ENCODE results near the gene FYTTD1. TPM values are rescaled to one million over a fixed set of nuclear protein-coding genes. Genes with fewer than 3 reads are reported as not detected.

FYTTD1 gene
- total RNA-seq, 1 experiment from 2014 or later: 70.7 TPM

GRCh38 chr3:197713477-197713822 is 36.2 kb upstream of the FYTTD1 start:
- ChIA-PET CTCF (no interaction called here), POLR2A (no interaction called here)
- no peak for ATAC-seq

DNA sequence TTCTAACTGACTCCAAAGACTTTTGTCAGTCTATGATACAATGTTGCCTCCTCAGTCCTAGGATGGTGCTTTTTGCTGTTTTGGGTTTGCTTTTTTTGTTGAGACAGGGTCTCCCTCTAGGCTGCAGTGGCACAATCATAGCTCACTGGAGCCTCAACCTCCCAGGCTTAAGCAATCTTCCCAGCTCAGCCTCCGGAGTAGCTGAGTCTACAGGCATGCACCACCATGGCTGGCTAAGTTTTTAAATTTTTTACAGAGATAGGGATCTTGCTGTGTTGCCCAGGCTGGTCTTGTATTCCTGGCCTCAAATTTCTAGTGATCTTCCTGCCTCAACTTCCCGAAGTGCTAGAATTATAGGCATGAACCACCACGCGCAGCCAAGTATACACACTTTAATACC is 35.4 kb upstream of the FYTTD1 start:
- BruUV-seq (replicated peaks): no TSS peak
- CTCF ChIA-PET: no interaction called here
- no peaks in the 10 kb centered on the region for H3K9me2 ChIP-seq (ENCODE audit: insufficient read depth)

More at GRCh38 chr3:197713477-197713822, 36.2 kb upstream of the FYTTD1 start:
- H3K36me3 ChIP-seq (ENCODE audit: control insufficient read depth in 1 of 2, insufficient read depth in 2 of 2, low read length in 2 of 2): no peaks in the 10 kb centered on the region; a peak in 1 of 4 replicates
- no peaks in the 10 kb centered on the region for H3K9me3 ChIP-seq (ENCODE audit: control insufficient read depth in 1 of 2, insufficient read depth in 1 of 2, low read depth in 1 of 2, low read length in 2 of 2)
- peak overlapping the region; percentile 72 for H3K4me2 ChIP-seq (ENCODE audit: low read length)
- H3K27ac ChIP-seq (ENCODE audit: low read depth, low read length): peak overlapping the region; percentile 94
- H3K27me3 ChIP-seq (ENCODE audit: insufficient read depth, low read length): no peaks in the 10 kb centered on the region
- H3K9me2 ChIP-seq (ENCODE audit: insufficient read depth): no peaks in the 10 kb centered on the region
- peak overlapping the region in 1 of 2 experiments; percentile 53; a peak in 2 of 4 replicates for H3K4me3 ChIP-seq (replicated peaks in 1 of 2; ENCODE audit: low read depth in 1 of 2, low read length in 2 of 2)
- no peaks in the 10 kb centered on the region for H4K20me1 ChIP-seq (ENCODE audit: insufficient read depth)
- intact Hi-C loops (cut with micrococcal nuclease): loop anchor here (2.0 kb wide), 1 partner anchor 37 kb away; no protein-coding TSS in a partner anchor
- H3K4me1 ChIP-seq (ENCODE audit: control insufficient read depth in 1 of 2, insufficient read depth in 2 of 2, low read length in 2 of 2): peaks cover 38 to 76% of the 10 kb centered on the region in 2 experiments
- RAD21 ChIA-PET (ENCODE audit: low non-redundant PET in 1 of 2, low total read pairs in 2 of 2, uncharacterized antibody in 2 of 2, unreplicated experiment in 2 of 2): no interaction called here
- H2AFZ ChIP-seq (ENCODE audit: low read depth, low read length, poor library complexity, severe bottlenecking): no peak overlapping the region
- no peak for DNase-seq (ENCODE audit: low read depth, low spot score)
- BruUV-seq (replicated peaks): no TSS peak
- peaks cover 19% of the 10 kb centered on the region for H3K79me2 ChIP-seq (ENCODE audit: insufficient read depth, low read length)
- TF ChIP-seq EZH2phosphoT487 (IDR thresholded peaks at IDR 0.05; ENCODE audit: borderline replicate concordance): no peak
- TF ChIP-seq FOSL1 (IDR thresholded peaks at IDR 0.05; ENCODE audit: low read depth): no peak
- TF ChIP-seq POLR2AphosphoS5 (IDR thresholded peaks at IDR 0.05; ENCODE audit: low read depth, low read length): no peak
- no peak for TF ChIP-seq ATF3 (IDR thresholded peaks at IDR 0.05)
- TF ChIP-seq EZH2 (IDR thresholded peaks at IDR 0.05): no peak
- TF ChIP-seq CEBPB (IDR thresholded peaks at IDR 0.05; ENCODE audit: low read depth): no peak
- no peak for TF ChIP-seq SRF (IDR thresholded peaks at IDR 0.05; ENCODE audit: low read depth)
- peak overlapping the region; percentile 67 for H3K9ac ChIP-seq (ENCODE audit: low read length)

More for the DNA sequence above, 35.4 kb upstream of the FYTTD1 start:
- intact Hi-C loops (cut with micrococcal nuclease): no loop called here
- H3K9me3 ChIP-seq (ENCODE audit: control insufficient read depth in 1 of 2, insufficient read depth in 1 of 2, low read depth in 1 of 2, low read length in 2 of 2): no peaks in the 10 kb centered on the region
- H3K36me3 ChIP-seq (ENCODE audit: control insufficient read depth in 1 of 2, insufficient read depth in 2 of 2, low read length in 2 of 2): no peaks in the 10 kb centered on the region; a peak in 1 of 4 replicates
- peaks cover 20% of the 10 kb centered on the region for H3K79me2 ChIP-seq (ENCODE audit: insufficient read depth, low read length)
- peak overlapping the region; percentile 15 for H3K9ac ChIP-seq (ENCODE audit: low read length)
- ATAC-seq (no peak), DNase-seq (ENCODE audit: low read depth, low spot score) (no peak)
- H3K27ac ChIP-seq (ENCODE audit: low read depth, low read length): peak overlapping the region; percentile 11; the same call in 1 of the 2 replicates
- POLR2A ChIA-PET: interaction anchor here (0.8 kb wide), 1 partner anchor 13 kb away, joined by 3 read pairs; no protein-coding TSS in a partner anchor
- TF ChIP-seq SRF (IDR thresholded peaks at IDR 0.05; ENCODE audit: low read depth): no peak
- TF ChIP-seq POLR2AphosphoS5 (IDR thresholded peaks at IDR 0.05; ENCODE audit: low read depth, low read length): no peak
- TF ChIP-seq, protein P1, sequence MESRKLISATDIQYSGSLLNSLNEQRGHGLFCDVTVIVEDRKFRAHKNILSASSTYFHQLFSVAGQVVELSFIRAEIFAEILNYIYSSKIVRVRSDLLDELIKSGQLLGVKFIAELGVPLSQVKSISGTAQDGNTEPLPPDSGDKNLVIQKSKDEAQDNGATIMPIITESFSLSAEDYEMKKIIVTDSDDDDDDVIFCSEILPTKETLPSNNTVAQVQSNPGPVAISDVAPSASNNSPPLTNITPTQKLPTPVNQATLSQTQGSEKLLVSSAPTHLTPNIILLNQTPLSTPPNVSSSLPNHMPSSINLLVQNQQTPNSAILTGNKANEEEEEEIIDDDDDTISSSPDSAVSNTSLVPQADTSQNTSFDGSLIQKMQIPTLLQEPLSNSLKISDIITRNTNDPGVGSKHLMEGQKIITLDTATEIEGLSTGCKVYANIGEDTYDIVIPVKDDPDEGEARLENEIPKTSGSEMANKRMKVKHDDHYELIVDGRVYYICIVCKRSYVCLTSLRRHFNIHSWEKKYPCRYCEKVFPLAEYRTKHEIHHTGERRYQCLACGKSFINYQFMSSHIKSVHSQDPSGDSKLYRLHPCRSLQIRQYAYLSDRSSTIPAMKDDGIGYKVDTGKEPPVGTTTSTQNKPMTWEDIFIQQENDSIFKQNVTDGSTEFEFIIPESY (IDR thresholded peaks at IDR 0.05; ENCODE audit: extremely low read depth, insufficient replicate concordance, low read length): no peak
- TF ChIP-seq, protein P2, sequence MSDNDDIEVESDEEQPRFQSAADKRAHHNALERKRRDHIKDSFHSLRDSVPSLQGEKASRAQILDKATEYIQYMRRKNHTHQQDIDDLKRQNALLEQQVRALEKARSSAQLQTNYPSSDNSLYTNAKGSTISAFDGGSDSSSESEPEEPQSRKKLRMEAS (IDR thresholded peaks at IDR 0.05): no peak
- no peak for TF ChIP-seq JUND (IDR thresholded peaks at IDR 0.05)
- no peak for TF ChIP-seq YY1 (IDR thresholded peaks at IDR 0.05; ENCODE audit: extremely low read depth, insufficient replicate concordance, low read depth, low read length)
- TF ChIP-seq SP1 (IDR thresholded peaks at IDR 0.05; ENCODE audit: low read depth): no peak
- TF ChIP-seq SIN3A (IDR thresholded peaks at IDR 0.05; ENCODE audit: low read depth): no peak
- no peak for TF ChIP-seq EGR1 (IDR thresholded peaks at IDR 0.05; ENCODE audit: low read depth)
- TF ChIP-seq CTCF (IDR thresholded peaks at IDR 0.05 in 2 of 3, conservative IDR thresholded peaks at IDR 0.05 in 1 of 3; ENCODE audit: borderline replicate concordance in 1 of 3, insufficient read depth in 1 of 3, low read depth in 2 of 3, low read length in 2 of 3): no peak
- TF ChIP-seq EZH2phosphoT487 (IDR thresholded peaks at IDR 0.05; ENCODE audit: borderline replicate concordance): no peak
- no peak for TF ChIP-seq FOSL1 (IDR thresholded peaks at IDR 0.05; ENCODE audit: low read depth)
- no peak for TF ChIP-seq POLR2A (IDR thresholded peaks at IDR 0.05; ENCODE audit: borderline replicate concordance, extremely low read depth, insufficient read depth, insufficient read length)
- no peak for TF ChIP-seq CEBPB (IDR thresholded peaks at IDR 0.05; ENCODE audit: low read depth)
- peaks cover 46 to 84% of the 10 kb centered on the region in 2 experiments for H3K4me1 ChIP-seq (ENCODE audit: control insufficient read depth in 1 of 2, insufficient read depth in 2 of 2, low read length in 2 of 2)
- RAD21 ChIA-PET (ENCODE audit: low non-redundant PET in 1 of 2, low total read pairs in 2 of 2, uncharacterized antibody in 2 of 2, unreplicated experiment in 2 of 2): interaction anchor here in 1 of 2 experiments (0.8 kb wide), 1 partner anchor 22 kb away, joined by 3 read pairs; no protein-coding TSS in a partner anchor
- H3K4me2 ChIP-seq (ENCODE audit: low read length): peak overlapping the region; percentile 15
- no peak overlapping the region for H2AFZ ChIP-seq (ENCODE audit: low read depth, low read length, poor library complexity, severe bottlenecking)
- H3K27me3 ChIP-seq (ENCODE audit: insufficient read depth, low read length): no peaks in the 10 kb centered on the region
- H4K20me1 ChIP-seq (ENCODE audit: insufficient read depth): no peaks in the 10 kb centered on the region
- no peak overlapping the region for H3K4me3 ChIP-seq (replicated peaks in 1 of 2; ENCODE audit: low read depth in 1 of 2, low read length in 2 of 2)

All from HCT116 (cell line).